Tracheal epithelial cell (primary cell): ENCODE results near the gene REEP6. TPM values are rescaled to one million over a fixed set of nuclear protein-coding genes. Genes with fewer than 3 reads are reported as not detected.

Source experiments
- total RNA-seq: library from RNA; depleted of rRNA; stranded (reverse); fragments of >200 nt; gene quantifications from 2 replicates; pipeline ENCODE4 v1.2.1, GENCODE V29; 2014

REEP6 gene
- 4.1 and 4.3 TPM in 2 replicates for total RNA-seq

GRCh38 chr19:1491114-1491848 lies at the start of gene REEP6:
Gene REEP6, plus strand, starts transcription at chr19:1491181. Its CDS starts 89 bp downstream, at chr19:1491270.

GRCh38 chr19:1449467-1450442 lies 41.2 kb upstream of the REEP6 start, which contains the start of gene APC2:
Gene APC2, plus strand, starts transcription at chr19:1450121. Its CDS starts 2,881 bp downstream, at chr19:1453002.

GRCh38 chr19:1478934-1479707 lies 11.9 kb upstream of the REEP6 start, which contains the start of gene C19orf25:
Gene C19orf25, minus strand, starts transcription at chr19:1479215. Its CDS starts 312 bp downstream, at chr19:1478903.

GRCh38 chr19:1490311-1491113 lies 469 bp upstream of the REEP6 start, which contains the start of gene PCSK4:
Gene PCSK4, minus strand, starts transcription at chr19:1490350. Its CDS starts 4 bp downstream, at chr19:1490346.

DNA sequence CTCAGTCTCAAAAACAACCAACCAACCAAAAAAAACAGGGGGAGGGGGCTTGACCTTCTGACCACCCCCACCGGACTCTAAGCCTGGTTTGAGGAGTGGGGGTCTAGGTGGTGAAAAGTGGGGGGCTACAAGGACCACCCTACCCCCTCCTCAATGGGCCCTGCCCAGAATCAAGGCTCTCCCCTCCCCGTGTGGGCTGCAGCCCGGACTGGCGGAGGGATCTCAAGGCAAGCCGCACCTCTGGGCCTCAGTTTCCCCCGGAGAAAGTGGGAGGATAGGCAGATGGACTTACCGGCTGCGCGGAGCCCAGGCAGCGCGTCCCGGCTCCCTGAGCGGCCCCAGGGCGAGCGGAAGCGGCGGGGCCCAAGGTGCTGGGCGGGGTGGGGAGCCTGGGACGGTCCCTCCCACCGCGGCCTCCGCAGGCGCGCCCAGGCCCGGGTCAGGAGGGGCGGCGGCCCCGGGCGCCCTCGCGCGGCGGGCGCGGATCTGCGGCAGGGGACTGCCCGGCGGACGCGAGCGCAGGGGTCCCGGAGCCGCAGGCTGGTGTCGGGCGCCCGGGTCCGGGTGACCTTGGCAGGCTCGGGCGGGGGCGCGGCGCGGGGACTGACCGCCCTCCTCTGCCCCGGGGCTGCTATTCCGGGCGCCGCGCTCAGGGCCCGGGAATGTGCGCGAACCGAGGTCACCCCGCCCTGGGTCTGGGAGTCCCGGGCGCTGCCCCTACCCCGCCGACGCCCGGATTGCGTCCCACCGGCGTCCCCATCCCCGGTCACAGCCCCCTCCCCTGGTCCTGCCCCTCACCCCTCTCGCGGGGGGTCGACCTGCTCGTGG lies 21.9 kb downstream of the REEP6 start, which contains the start of gene ADAMTSL5:
TSS of gene ADAMTSL5 (minus strand) at position 349 of the 828 bp plus-strand sequence. CDS start 2,076 bp downstream, outside the sequence.

DNA sequence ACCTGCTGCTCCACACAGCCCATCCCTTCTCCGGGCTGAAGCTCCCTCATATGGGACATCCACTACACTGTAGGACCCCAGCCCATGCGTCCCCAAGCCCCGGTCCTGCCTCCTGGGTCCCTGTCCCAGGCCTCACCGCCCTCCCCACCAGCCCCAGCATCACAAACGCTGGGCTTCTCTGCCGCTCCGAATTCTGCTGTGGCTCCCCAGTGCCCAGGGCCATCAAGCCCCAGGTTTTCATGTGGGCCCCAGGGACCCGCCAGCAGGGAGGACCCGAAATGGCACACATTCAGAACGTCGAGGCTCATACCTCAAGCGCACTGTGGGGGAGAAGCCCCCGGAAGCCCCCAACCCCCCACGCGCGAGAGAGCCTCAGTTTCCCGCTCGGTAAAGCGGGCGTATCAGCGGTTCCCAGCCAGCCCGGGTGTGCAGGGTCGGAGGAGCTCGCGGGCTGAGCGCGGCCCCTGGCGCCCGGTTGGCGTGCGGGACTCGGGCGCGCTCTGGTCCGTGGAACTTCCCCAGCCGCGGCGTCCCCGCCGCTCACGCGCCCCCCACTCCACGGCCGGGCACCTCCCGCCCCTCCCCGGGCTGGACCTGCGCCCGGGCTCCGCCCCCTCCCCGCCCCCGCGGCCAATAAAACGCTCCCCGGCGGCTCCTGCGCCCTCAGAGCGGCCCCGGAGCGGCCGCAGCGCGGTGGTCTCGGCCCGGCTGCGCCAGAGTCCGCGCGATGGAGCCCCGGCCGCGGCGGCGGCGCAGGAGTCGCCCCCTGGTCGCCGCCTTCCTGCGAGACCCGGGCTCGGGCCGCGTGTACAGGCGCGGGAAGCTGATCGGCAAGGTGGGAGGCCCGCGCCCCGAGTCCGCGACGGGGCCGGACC lies 32.7 kb downstream of the REEP6 start, which contains the start of gene PLK5:
TSS of gene PLK5 (plus strand) at position 666 of the 875 bp plus-strand sequence. CDS start 2,920 bp downstream, outside the sequence.

Other genes with a start within 250 kb of the REEP6 start
- 13.9 and 21.4 TPM in 2 replicates for gene ATP5F1D, start 249.4 kb upstream of the REEP6 start, total RNA-seq
- 12.8 and 30.7 TPM in 2 replicates for gene MIDN, start 242.6 kb upstream of the REEP6 start, total RNA-seq
- gene CIRBP, start 221.8 kb upstream of the REEP6 start, total RNA-seq: 114 and 137 TPM in 2 replicates
- 37.3 and 46.0 TPM in 2 replicates for gene FAM174C, start 215.7 kb upstream of the REEP6 start, total RNA-seq
- not detected in 2 replicates for gene EFNA2, start 205.3 kb upstream of the REEP6 start, total RNA-seq
- gene NDUFS7, start 107.3 kb upstream of the REEP6 start, total RNA-seq: 104 and 113 TPM in 2 replicates
- gene GAMT, start 89.6 kb upstream of the REEP6 start, total RNA-seq: 25.4 and 48.9 TPM in 2 replicates
- 76.1 and 80.6 TPM in 2 replicates for gene DAZAP1, start 83.6 kb upstream of the REEP6 start, total RNA-seq
- gene RPS15, start 52.8 kb upstream of the REEP6 start, total RNA-seq: 588 and 889 TPM in 2 replicates
- gene APC2, start 41.1 kb upstream of the REEP6 start, total RNA-seq: 0.21 and 0.24 TPM in 2 replicates
- 33.7 and 37.8 TPM in 2 replicates for gene C19orf25, start 12.0 kb upstream of the REEP6 start, total RNA-seq
- gene PCSK4, start 831 bp upstream of the REEP6 start, total RNA-seq: 0.43 and 3.4 TPM in 2 replicates
- gene ADAMTSL5, start 21.8 kb downstream of the REEP6 start, total RNA-seq: 4.5 and 8.9 TPM in 2 replicates
- not detected in 2 replicates for gene PLK5, start 32.9 kb downstream of the REEP6 start, total RNA-seq
- 81.6 and 161 TPM in 2 replicates for gene MEX3D, start 77.1 kb downstream of the REEP6 start, total RNA-seq
- gene MBD3, start 101.7 kb downstream of the REEP6 start, total RNA-seq: 77.8 and 82.7 TPM in 2 replicates
- gene UQCR11, start 114.3 kb downstream of the REEP6 start, total RNA-seq: 75.7 and 76.4 TPM in 2 replicates
- 114 and 129 TPM in 2 replicates for gene TCF3, start 161.4 kb downstream of the REEP6 start, total RNA-seq